ENCODE measurements around the gene NOP14. TPM values are rescaled to one million over a fixed set of nuclear protein-coding genes. Genes with fewer than 3 reads are reported as not detected.

Gene NOP14
- polyA plus RNA-seq, 1 experiment, result 11.5 TPM

GRCh38 chr4:2927016-2927695 is 36.0 kb downstream of the NOP14 start:
- no peaks in the 10 kb centered on the region; the same call in 1 of the 2 replicates for H3K9me3 ChIP-seq (ENCODE audit: control insufficient read depth, insufficient read depth, low read length)
- no peak for DNase-seq (ENCODE audit: low read depth, low spot score)
- ChIA-PET CTCF (no interaction called here), POLR2A (no interaction called here)
- no peak for TF ChIP-seq CTCF (IDR thresholded peaks at IDR 0.05; ENCODE audit: low read depth, low read length)
- no peak overlapping the region for H3K27ac ChIP-seq (ENCODE audit: low read depth, low read length)
- no peaks in the 10 kb centered on the region for H3K27me3 ChIP-seq (ENCODE audit: control insufficient read depth, insufficient read depth, low read length)
- H3K4me3 ChIP-seq (ENCODE audit: low read depth, low read length), result no peak overlapping the region

- POLR2A ChIA-PET, result no interaction called here
- Histone ChIP-seq H3K27ac (ENCODE audit: low read depth, low read length) (no peak overlapping the region), H3K27me3 (ENCODE audit: control insufficient read depth, insufficient read depth, low read length) (no peaks in the 10 kb centered on the region), H3K4me3 (ENCODE audit: low read depth, low read length) (no peak overlapping the region), H3K9me3 (ENCODE audit: control insufficient read depth, insufficient read depth, low read length) (no peaks in the 10 kb centered on the region; the same call in 1 of the 2 replicates)
- CTCF ChIA-PET, result no interaction called here
- DNase-seq (ENCODE audit: low read depth, low spot score), result no peak
- no peak for TF ChIP-seq CTCF (IDR thresholded peaks at IDR 0.05; ENCODE audit: low read depth, low read length)
These were observed 37.0 kb downstream of the NOP14 start for GRCh38 chr4:2925931-2926860.

- POLR2A ChIA-PET, result no interaction called here
- H3K27me3 ChIP-seq (ENCODE audit: control insufficient read depth, insufficient read depth, low read length), result no peaks in the 10 kb centered on the region
- no peak for DNase-seq (ENCODE audit: low read depth, low spot score)
- H3K9me3 ChIP-seq (ENCODE audit: control insufficient read depth, insufficient read depth, low read length), result no peaks in the 10 kb centered on the region; the same call in 1 of the 2 replicates
- no peak overlapping the region for H3K4me3 ChIP-seq (ENCODE audit: low read depth, low read length)
- no peak for TF ChIP-seq CTCF (IDR thresholded peaks at IDR 0.05; ENCODE audit: low read depth, low read length)
- CTCF ChIA-PET, result no interaction called here
- no peak overlapping the region for H3K27ac ChIP-seq (ENCODE audit: low read depth, low read length)
These were observed 37.7 kb downstream of the NOP14 start for GRCh38 chr4:2925496-2925895.

- ChIA-PET CTCF (interaction anchor here (1.3 kb wide), 1 partner anchor 161 kb away, joined by 4 read pairs; no protein-coding TSS in a partner anchor), POLR2A (no interaction called here)
- Histone ChIP-seq H3K27ac (ENCODE audit: low read depth, low read length) (no peak overlapping the region), H3K27me3 (ENCODE audit: control insufficient read depth, insufficient read depth, low read length) (no peaks in the 10 kb centered on the region), H3K9me3 (ENCODE audit: control insufficient read depth, insufficient read depth, low read length) (no peaks in the 10 kb centered on the region; the same call in 1 of the 2 replicates), H3K4me3 (ENCODE audit: low read depth, low read length) (no peak overlapping the region)
- no peak for TF ChIP-seq CTCF (IDR thresholded peaks at IDR 0.05; ENCODE audit: low read depth, low read length)
- DNase-seq (ENCODE audit: low read depth, low spot score), result no peak
These were observed 38.4 kb downstream of the NOP14 start for GRCh38 chr4:2924765-2925301.
